HepG2 (cell line): Measurements from ENCODE around the gene CTF1. TPM values are rescaled to one million over a fixed set of nuclear protein-coding genes. Genes with fewer than 3 reads are reported as not detected.

Source experiments
- BORCS8-MEF2B ChIP-seq: sonication (generic); formaldehyde crosslinking; IDR thresholded peaks from 2 replicates; pipeline ENCODE4 v1.8.0; 2022; ENCODE audit warnings: mild to moderate bottlenecking, missing genetic modification reagents
- CCAR2 ChIP-seq: fragments of 200-400 bp; formaldehyde crosslinking; optimal IDR thresholded peaks from 2 replicates; pipeline ENCODE3; 2018; ENCODE audit warnings: low read depth, mild to moderate bottlenecking, low read length, moderate library complexity
- CCDC6 ChIP-seq: sonication (generic); formaldehyde crosslinking; IDR thresholded peaks from 2 replicates; pipeline ENCODE4 v1.8.1; 2022; ENCODE audit warnings: mild to moderate bottlenecking, missing genetic modification reagents, moderate library complexity
- CHD4 ChIP-seq: fragments of 200-600 bp; sonication (generic); IDR thresholded peaks from 2 replicates; pipeline ENCODE4 v1.7.0; 2017; ENCODE audit warnings: mild to moderate bottlenecking, low read length, borderline replicate concordance
- ELF1 ChIP-seq: sonication (generic); formaldehyde crosslinking; IDR thresholded peaks from 2 replicates; pipeline ENCODE4 v1.4.0; 2020; ENCODE audit warnings: missing genetic modification reagents
- EZH2 ChIP-seq: conservative IDR thresholded peaks from 2 replicates; pipeline ENCODE4 v1.6.1; 2012; ENCODE audit warnings: mild to moderate bottlenecking, low read depth, low read length, moderate library complexity
- FOXJ3 ChIP-seq: sonication (generic); formaldehyde crosslinking; IDR thresholded peaks from 2 replicates; pipeline ENCODE4 v1.4.0; 2020; ENCODE audit warnings: missing genetic modification reagents, mild to moderate bottlenecking, borderline replicate concordance
- GABPA ChIP-seq, 2 experiments: IDR thresholded peaks; 2 replicates each; pipeline ENCODE4 v1.6.1; 2011 to 2016; ENCODE audit warnings: low read depth in 2 of 2, low read length in 1 of 2, missing biosample characterization in 1 of 2, missing genetic modification characterization in 1 of 2
- MLLT10 ChIP-seq: sonication (generic); formaldehyde crosslinking; IDR thresholded peaks from 2 replicates; pipeline ENCODE4 v1.4.0; 2020; ENCODE audit warnings: missing genetic modification reagents
- MYC ChIP-seq: sonication (generic); formaldehyde crosslinking; IDR thresholded peaks from 2 replicates; pipeline ENCODE4 v1.9.0; 2021; ENCODE audit warnings: missing genetic modification reagents, borderline replicate concordance
- NPAS2 ChIP-seq: sonication (generic); formaldehyde crosslinking; IDR thresholded peaks from 2 replicates; pipeline ENCODE4 v1.8.0; 2022; ENCODE audit warnings: mild to moderate bottlenecking, missing genetic modification reagents, borderline replicate concordance
- PHF8 ChIP-seq: sonication (generic); formaldehyde crosslinking; IDR thresholded peaks from 2 replicates; pipeline ENCODE4 v1.5.0; 2020; ENCODE audit warnings: missing genetic modification reagents
- SAFB2 ChIP-seq: sonication (generic); formaldehyde crosslinking; IDR thresholded peaks from 2 replicates; pipeline ENCODE4 v1.5.1; 2020; ENCODE audit warnings: missing genetic modification reagents, low read depth, mild to moderate bottlenecking, borderline replicate concordance
- ZMYM4 ChIP-seq: sonication (generic); formaldehyde crosslinking; IDR thresholded peaks from 2 replicates; pipeline ENCODE4 v1.8.1; 2023; ENCODE audit warnings: mild to moderate bottlenecking, missing genetic modification reagents
- ZNF124 ChIP-seq: sonication (generic); formaldehyde crosslinking; IDR thresholded peaks from 2 replicates; pipeline ENCODE4 v1.4.0; 2020; ENCODE audit warnings: missing genetic modification reagents
- ZNF225 ChIP-seq: sonication (generic); formaldehyde crosslinking; IDR thresholded peaks from 2 replicates; pipeline ENCODE4 v1.4.0; 2020; ENCODE audit warnings: mild to moderate bottlenecking, missing genetic modification reagents
- ZNF24 ChIP-seq: fragments of 450-650 bp; IDR thresholded peaks from 2 replicates; pipeline ENCODE4 v1.6.1; 2017; ENCODE audit warnings: antibody characterized with exemption, mild to moderate bottlenecking
- ZNF614 ChIP-seq: IDR thresholded peaks from 2 replicates; pipeline ENCODE4 v1.6.1; 2018; ENCODE audit warnings: missing biosample characterization, missing genetic modification reagents, inconsistent platforms, borderline replicate concordance
- ZNF678 ChIP-seq: sonication (generic); formaldehyde crosslinking; IDR thresholded peaks from 2 replicates; pipeline ENCODE4 v1.4.0; 2020; ENCODE audit warnings: mild to moderate bottlenecking, missing genetic modification reagents
- polyA plus RNA-seq, 8 experiments: library from polyadenylated mRNA; depleted of rRNA in 3 of 8; stranded (reverse) in 7 of 8; unstranded in 1 of 8; fragments of >200 nt; fragmentation: Illumina TruSeq in 4 of 8; extraction: Trizol in 4 of 8; gene quantifications; 2 replicates each; pipeline versions ENCODE4 v1.2.1 to v1.2.3, GENCODE V29; 2011 to 2016; ENCODE audit warnings: low read depth in 4 of 8, missing spikeins in 1 of 8, mixed read lengths in 1 of 8; ENCODE audit not compliant: insufficient read depth in 1 of 8
- total RNA-seq, 5 experiments: library from RNA; depleted of rRNA; stranded (reverse); fragments of >200 nt; fragmentation: Illumina TruSeq; extraction: Trizol; gene quantifications; 2 replicates each; pipeline ENCODE4 v1.2.3, GENCODE V29; 2016; ENCODE audit warnings: low read depth in 1 of 5
- TF ChIP-seq, protein P1 (sequence below): sonication (generic); formaldehyde crosslinking; IDR thresholded peaks from 2 replicates; pipeline ENCODE4 v1.9.0; 2021; ENCODE audit warnings: missing genetic modification reagents, borderline replicate concordance
- TF ChIP-seq, protein P2 (sequence below): sonication (generic); formaldehyde crosslinking; IDR thresholded peaks from 2 replicates; pipeline ENCODE4 v1.5.1; 2020; ENCODE audit warnings: mild to moderate bottlenecking, missing genetic modification reagents

The CTF1 gene
- total and polyA plus RNA-seq, 2 of the 13 experiments (the other 11 are each of a cell fraction or from before 2014, with no cell fraction given), result 0.13 to 1.8 TPM

DNA sequence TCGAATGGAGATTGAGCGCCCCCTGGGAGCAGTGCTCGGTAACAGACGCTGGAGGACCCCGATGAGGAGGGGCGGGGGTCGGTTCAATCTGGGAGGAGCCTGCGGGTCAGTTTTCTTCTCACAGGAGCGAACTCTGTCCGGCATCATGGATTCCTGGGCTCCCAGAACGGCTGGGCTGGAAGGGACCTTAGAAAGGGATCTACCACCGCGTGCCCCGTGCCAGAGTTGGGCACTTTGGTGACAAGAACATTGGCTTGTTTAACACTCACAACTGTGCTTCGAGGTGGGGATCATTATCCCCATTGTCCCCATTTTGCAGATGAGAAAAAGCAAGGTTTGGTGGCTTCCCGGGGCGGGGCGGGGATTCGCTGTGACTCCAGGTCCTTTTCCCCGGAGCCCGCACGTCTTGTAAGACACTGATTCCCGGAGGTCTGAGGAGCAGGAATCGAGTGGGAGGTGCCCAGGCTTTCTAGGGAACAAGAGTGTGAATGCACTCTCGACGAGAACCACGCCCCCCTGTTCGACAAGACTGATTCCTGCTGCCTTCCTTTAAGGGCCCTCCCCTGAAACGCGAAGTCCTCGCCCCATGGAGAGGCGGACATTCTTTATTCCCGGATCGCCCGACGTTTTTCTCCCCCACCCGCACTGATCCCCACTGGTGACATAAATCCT, 25.5 kb downstream of the CTF1 start (continued):
- TF ChIP-seq CCDC6 (CRISPR knock-in tag) (peak; percentile 67; the same call in 1 of the 2 replicates), FOXJ3 (CRISPR knock-in tag) (no peak), ZMYM4 (CRISPR knock-in tag) (peak; percentile 28; the same call in 1 of the 2 replicates), ELF1 (peak; percentile 65; the same call in 1 of the 2 replicates), BORCS8-MEF2B (CRISPR knock-in tag) (peak; percentile 32; the same call in 1 of the 2 replicates), EZH2 (no peak), GABPA (IDR thresholded peaks at IDR 0.05; ENCODE audit: low read depth, low read length) (no peak), GABPA (CRISPR knock-in tag; IDR thresholded peaks at IDR 0.05; ENCODE audit: low read depth) (no peak), SAFB2 (CRISPR knock-in tag) (no peak), ZNF24 (no peak), MLLT10 (CRISPR knock-in tag) (no peak), CHD4 (peak; percentile 100), ZNF124 (CRISPR knock-in tag) (no peak), PHF8 (CRISPR knock-in tag) (no peak), NPAS2 (CRISPR knock-in tag) (no peak), CCAR2 (peak; percentile 30), ZNF678 (CRISPR knock-in tag) (no peak), ZNF225 (CRISPR knock-in tag) (peak; percentile 48), MYC (CRISPR knock-in tag) (peak; percentile 41; the same call in 1 of the 2 replicates), ZNF614 (CRISPR knock-in tag) (peak; percentile 76; the same call in 1 of the 2 replicates)
- TF ChIP-seq, protein P1, sequence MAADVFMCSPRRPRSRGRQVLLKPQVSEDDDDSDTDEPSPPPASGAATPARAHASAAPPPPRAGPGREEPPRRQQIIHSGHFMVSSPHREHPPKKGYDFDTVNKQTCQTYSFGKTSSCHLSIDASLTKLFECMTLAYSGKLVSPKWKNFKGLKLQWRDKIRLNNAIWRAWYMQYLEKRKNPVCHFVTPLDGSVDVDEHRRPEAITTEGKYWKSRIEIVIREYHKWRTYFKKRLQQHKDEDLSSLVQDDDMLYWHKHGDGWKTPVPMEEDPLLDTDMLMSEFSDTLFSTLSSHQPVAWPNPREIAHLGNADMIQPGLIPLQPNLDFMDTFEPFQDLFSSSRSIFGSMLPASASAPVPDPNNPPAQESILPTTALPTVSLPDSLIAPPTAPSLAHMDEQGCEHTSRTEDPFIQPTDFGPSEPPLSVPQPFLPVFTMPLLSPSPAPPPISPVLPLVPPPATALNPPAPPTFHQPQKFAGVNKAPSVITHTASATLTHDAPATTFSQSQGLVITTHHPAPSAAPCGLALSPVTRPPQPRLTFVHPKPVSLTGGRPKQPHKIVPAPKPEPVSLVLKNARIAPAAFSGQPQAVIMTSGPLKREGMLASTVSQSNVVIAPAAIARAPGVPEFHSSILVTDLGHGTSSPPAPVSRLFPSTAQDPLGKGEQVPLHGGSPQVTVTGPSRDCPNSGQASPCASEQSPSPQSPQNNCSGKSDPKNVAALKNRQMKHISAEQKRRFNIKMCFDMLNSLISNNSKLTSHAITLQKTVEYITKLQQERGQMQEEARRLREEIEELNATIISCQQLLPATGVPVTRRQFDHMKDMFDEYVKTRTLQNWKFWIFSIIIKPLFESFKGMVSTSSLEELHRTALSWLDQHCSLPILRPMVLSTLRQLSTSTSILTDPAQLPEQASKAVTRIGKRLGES (CRISPR knock-in tag), result no peak
- TF ChIP-seq, protein P2, sequence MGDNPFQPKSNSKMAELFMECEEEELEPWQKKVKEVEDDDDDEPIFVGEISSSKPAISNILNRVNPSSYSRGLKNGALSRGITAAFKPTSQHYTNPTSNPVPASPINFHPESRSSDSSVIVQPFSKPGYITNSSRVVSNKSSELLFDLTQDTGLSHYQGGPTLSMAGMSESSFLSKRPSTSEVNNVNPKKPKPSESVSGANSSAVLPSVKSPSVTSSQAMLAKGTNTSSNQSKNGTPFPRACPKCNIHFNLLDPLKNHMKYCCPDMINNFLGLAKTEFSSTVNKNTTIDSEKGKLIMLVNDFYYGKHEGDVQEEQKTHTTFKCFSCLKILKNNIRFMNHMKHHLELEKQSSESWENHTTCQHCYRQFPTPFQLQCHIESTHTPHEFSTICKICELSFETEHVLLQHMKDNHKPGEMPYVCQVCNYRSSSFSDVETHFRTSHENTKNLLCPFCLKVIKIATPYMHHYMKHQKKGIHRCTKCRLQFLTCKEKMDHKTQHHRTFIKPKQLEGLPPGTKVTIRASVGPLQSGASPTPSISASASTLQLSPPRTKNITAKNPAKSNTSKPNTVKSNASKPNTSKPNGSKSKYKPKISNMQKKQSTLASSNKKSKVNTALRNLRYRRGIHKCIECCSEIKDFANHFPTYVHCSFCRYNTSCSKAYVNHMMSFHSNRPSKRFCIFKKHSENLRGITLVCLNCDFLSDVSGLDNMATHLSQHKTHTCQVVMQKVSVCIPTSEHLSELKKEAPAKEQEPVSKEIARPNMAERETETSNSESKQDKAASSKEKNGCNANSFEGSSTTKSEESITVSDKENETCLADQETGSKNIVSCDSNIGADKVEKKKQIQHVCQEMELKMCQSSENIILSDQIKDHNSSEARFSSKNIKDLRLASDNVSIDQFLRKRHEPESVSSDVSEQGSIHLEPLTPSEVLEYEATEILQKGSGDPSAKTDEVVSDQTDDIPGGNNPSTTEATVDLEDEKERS (CRISPR knock-in tag), result no peak
